A549 treated with ZK216348 at 1 μM for 4 hours (cell line): ENCODE data around the gene ACSL6. TPM values are rescaled to one million over a fixed set of nuclear protein-coding genes. Genes with fewer than 3 reads are reported as not detected.

Experiments used
- total RNA-seq: library from RNA; stranded (reverse); fragments of 200-300 nt; extraction: Qiagen RNA extraction; gene quantifications from 5 replicates; pipeline ENCODE4 v1.2.3, GENCODE V29; 2022; ENCODE audit warnings: low read depth

The ACSL6 gene
- total RNA-seq, result 0.06 TPM in 1 of 5 replicates, not detected in the others

GRCh38 chr5:132011622-132012343 is at the start of gene ACSL6:
Gene ACSL6, minus strand, starts transcription at chr5:132011658. Its CDS starts 105 bp downstream, at chr5:132011553.

GRCh38 chr5:132060501-132061161 is 49.2 kb upstream of the ACSL6 start, which contains the start of gene IL3:
Gene IL3, plus strand, starts transcription at chr5:132060655. Its CDS starts 52 bp downstream, at chr5:132060707.

GRCh38 chr5:131945551-131946168 is 65.8 kb downstream of the ACSL6 start, which contains the start of gene MEIKIN:
Gene MEIKIN, minus strand, starts transcription at chr5:131945663. Its CDS starts 158 bp downstream, at chr5:131945505.

Other genes starting within 250 kb of the ACSL6 start
- gene FNIP1, start 214.6 kb downstream of the ACSL6 start, total RNA-seq, result 9.3 to 13.8 TPM (median 10.8 TPM) in 5 replicates
- not detected in 5 replicates for gene MEIKIN, start 66.0 kb downstream of the ACSL6 start, total RNA-seq
- not detected in 5 replicates for gene IL3, start 49.0 kb upstream of the ACSL6 start, total RNA-seq
- gene CSF2, start 62.1 kb upstream of the ACSL6 start, total RNA-seq, result 0.20 to 0.56 TPM (median 0.36 TPM) in 3 of 5 replicates, not detected in the others
- gene P4HA2, start 216.2 kb upstream of the ACSL6 start, total RNA-seq, result 40.8 to 52.0 TPM (median 44.3 TPM) in 5 replicates
- 0.47 to 1.2 TPM (median 0.63 TPM) in 5 replicates for gene PDLIM4, start 246.0 kb upstream of the ACSL6 start, total RNA-seq